ENCODE measurements around the gene KRTAP2-2. TPM values are rescaled to one million over a fixed set of nuclear protein-coding genes. Genes with fewer than 3 reads are reported as not detected.

KRTAP2-2 gene
- total and polyA plus RNA-seq, 2 donors: not detected

Small RNA genes lying within 50 kb of the gene (small RNA-seq; reads per million reads assigned to genes)
- gene KRTAP3-4P: not detected

Other genes with a start within 250 kb of the KRTAP2-2 start
Only the 30 nearest of the 37 such genes appear.
- gene KRT20, start 170.0 kb downstream of the KRTAP2-2 start, total RNA-seq: 23.2 TPM
- gene KRT20, start 170.0 kb downstream of the KRTAP2-2 start, polyA plus RNA-seq: 2.2 TPM
- gene KRT23, start 117.6 kb downstream of the KRTAP2-2 start, total RNA-seq: 14.7 TPM
- gene KRT23, start 117.6 kb downstream of the KRTAP2-2 start, polyA plus RNA-seq: 0.87 TPM
- not detected for gene KRT39, start 88.3 kb downstream of the KRTAP2-2 start, total RNA-seq
- gene KRT39, start 88.3 kb downstream of the KRTAP2-2 start, polyA plus RNA-seq: not detected
- not detected for gene KRT40, start 70.9 kb downstream of the KRTAP2-2 start, total RNA-seq
- not detected for gene KRT40, start 70.9 kb downstream of the KRTAP2-2 start, polyA plus RNA-seq
- not detected for gene KRTAP3-3, start 61.1 kb downstream of the KRTAP2-2 start, total RNA-seq
- not detected for gene KRTAP3-3, start 61.1 kb downstream of the KRTAP2-2 start, polyA plus RNA-seq
- gene KRTAP3-2, start 55.3 kb downstream of the KRTAP2-2 start, total RNA-seq: not detected
- gene KRTAP3-2, start 55.3 kb downstream of the KRTAP2-2 start, polyA plus RNA-seq: not detected
- gene KRTAP3-1, start 46.1 kb downstream of the KRTAP2-2 start, total RNA-seq: not detected
- gene KRTAP3-1, start 46.1 kb downstream of the KRTAP2-2 start, polyA plus RNA-seq: not detected
- not detected for gene KRTAP1-5, start 28.0 kb downstream of the KRTAP2-2 start, total RNA-seq
- 0.11 TPM for gene KRTAP1-5, start 28.0 kb downstream of the KRTAP2-2 start, polyA plus RNA-seq
- not detected for gene KRTAP1-4, start 25.0 kb downstream of the KRTAP2-2 start, total RNA-seq
- gene KRTAP1-4, start 25.0 kb downstream of the KRTAP2-2 start, polyA plus RNA-seq: not detected
- gene KRTAP1-3, start 20.4 kb downstream of the KRTAP2-2 start, total RNA-seq: not detected
- not detected for gene KRTAP1-3, start 20.4 kb downstream of the KRTAP2-2 start, polyA plus RNA-seq
- gene KRTAP1-1, start 13.8 kb downstream of the KRTAP2-2 start, total RNA-seq: not detected
- not detected for gene KRTAP1-1, start 13.8 kb downstream of the KRTAP2-2 start, polyA plus RNA-seq
- not detected for gene KRTAP2-1, start 7.9 kb downstream of the KRTAP2-2 start, total RNA-seq
- gene KRTAP2-1, start 7.9 kb downstream of the KRTAP2-2 start, polyA plus RNA-seq: not detected
- gene KRTAP2-3, start 4.9 kb upstream of the KRTAP2-2 start, total RNA-seq: not detected
- not detected for gene KRTAP2-3, start 4.9 kb upstream of the KRTAP2-2 start, polyA plus RNA-seq
- gene KRTAP2-4, start 10.6 kb upstream of the KRTAP2-2 start, total RNA-seq: not detected
- gene KRTAP2-4, start 10.6 kb upstream of the KRTAP2-2 start, polyA plus RNA-seq: not detected
- not detected for gene KRTAP4-7, start 28.9 kb upstream of the KRTAP2-2 start, total RNA-seq
- gene KRTAP4-7, start 28.9 kb upstream of the KRTAP2-2 start, polyA plus RNA-seq: not detected
- not detected for gene KRTAP4-8, start 42.9 kb upstream of the KRTAP2-2 start, total RNA-seq
- gene KRTAP4-8, start 42.9 kb upstream of the KRTAP2-2 start, polyA plus RNA-seq: not detected
- gene KRTAP4-16, start 47.0 kb upstream of the KRTAP2-2 start, total RNA-seq: not detected
- not detected for gene KRTAP4-16, start 47.0 kb upstream of the KRTAP2-2 start, polyA plus RNA-seq
- gene KRTAP4-9, start 50.2 kb upstream of the KRTAP2-2 start, total RNA-seq: not detected
- not detected for gene KRTAP4-9, start 50.2 kb upstream of the KRTAP2-2 start, polyA plus RNA-seq
- gene KRTAP4-11, start 63.1 kb upstream of the KRTAP2-2 start, total RNA-seq: not detected
- gene KRTAP4-11, start 63.1 kb upstream of the KRTAP2-2 start, polyA plus RNA-seq: not detected
- gene KRTAP4-12, start 69.0 kb upstream of the KRTAP2-2 start, total RNA-seq: not detected
- gene KRTAP4-12, start 69.0 kb upstream of the KRTAP2-2 start, polyA plus RNA-seq: not detected
- not detected for gene KRTAP4-6, start 85.3 kb upstream of the KRTAP2-2 start, total RNA-seq
- gene KRTAP4-6, start 85.3 kb upstream of the KRTAP2-2 start, polyA plus RNA-seq: not detected
- gene KRTAP4-5, start 94.6 kb upstream of the KRTAP2-2 start, total RNA-seq: not detected
- gene KRTAP4-5, start 94.6 kb upstream of the KRTAP2-2 start, polyA plus RNA-seq: not detected
- gene KRTAP4-4, start 105.5 kb upstream of the KRTAP2-2 start, total RNA-seq: not detected
- gene KRTAP4-4, start 105.5 kb upstream of the KRTAP2-2 start, polyA plus RNA-seq: not detected
- gene KRTAP4-3, start 113.0 kb upstream of the KRTAP2-2 start, total RNA-seq: not detected
- gene KRTAP4-3, start 113.0 kb upstream of the KRTAP2-2 start, polyA plus RNA-seq: not detected
- not detected for gene KRTAP4-2, start 123.0 kb upstream of the KRTAP2-2 start, total RNA-seq
- gene KRTAP4-2, start 123.0 kb upstream of the KRTAP2-2 start, polyA plus RNA-seq: not detected
- gene KRTAP4-1, start 129.7 kb upstream of the KRTAP2-2 start, total RNA-seq: not detected
- not detected for gene KRTAP4-1, start 129.7 kb upstream of the KRTAP2-2 start, polyA plus RNA-seq
- gene KRTAP9-1, start 134.7 kb upstream of the KRTAP2-2 start, total RNA-seq: not detected
- not detected for gene KRTAP9-1, start 134.7 kb upstream of the KRTAP2-2 start, polyA plus RNA-seq
- gene KRTAP9-2, start 171.4 kb upstream of the KRTAP2-2 start, total RNA-seq: not detected
- not detected for gene KRTAP9-2, start 171.4 kb upstream of the KRTAP2-2 start, polyA plus RNA-seq
- gene KRTAP9-3, start 177.2 kb upstream of the KRTAP2-2 start, total RNA-seq: not detected
- not detected for gene KRTAP9-3, start 177.2 kb upstream of the KRTAP2-2 start, polyA plus RNA-seq
- gene KRTAP9-8, start 182.8 kb upstream of the KRTAP2-2 start, total RNA-seq: not detected
- not detected for gene KRTAP9-8, start 182.8 kb upstream of the KRTAP2-2 start, polyA plus RNA-seq